GM23248 (cell line): ENCODE results near the gene SMCR8. TPM values are rescaled to one million over a fixed set of nuclear protein-coding genes. Genes with fewer than 3 reads are reported as not detected.

Experiments
- DNase-seq: peaks from one replicate; pipeline ENCODE4 v3.0.0-alpha.2; 2015
- H2AFZ ChIP-seq: fragments of 200-600 bp; sonication (generic); 2 replicates; pipeline ENCODE4 v1.6.1; 2016; ENCODE audit warnings: antibody characterized with exemption
- H3F3A ChIP-seq: fragments of 200-600 bp; sonication (generic); 2 replicates; pipeline ENCODE4 v1.6.1; 2016; ENCODE audit warnings: mild to moderate bottlenecking, antibody characterized with exemption, mixed run types; ENCODE audit not compliant: insufficient read depth
- H3K27ac ChIP-seq: fragments of 200-600 bp; sonication (generic); 2 replicates; pipeline ENCODE4 v1.5.1; 2016; ENCODE audit warnings: mild to moderate bottlenecking
- H3K27me3 ChIP-seq: fragments of 200-600 bp; sonication (generic); replicated peaks from 2 replicates; pipeline ENCODE4 v1.6.1; 2016; ENCODE audit warnings: mild to moderate bottlenecking; ENCODE audit not compliant: insufficient read depth
- H3K36me3 ChIP-seq: fragments of 200-600 bp; sonication (generic); 2 replicates; pipeline ENCODE4 v1.6.1; 2016; ENCODE audit warnings: low read depth, mild to moderate bottlenecking
- H3K4me1 ChIP-seq: fragments of 200-600 bp; sonication (generic); 2 replicates; pipeline ENCODE4 v1.6.1; 2016; ENCODE audit warnings: mild to moderate bottlenecking; ENCODE audit not compliant: insufficient read depth
- H3K4me2 ChIP-seq: fragments of 200-600 bp; sonication (generic); one replicate; pipeline ENCODE4 v1.6.1; 2016; ENCODE audit warnings: mild to moderate bottlenecking; ENCODE audit not compliant: unreplicated experiment
- H3K4me3 ChIP-seq: fragments of 200-600 bp; sonication (generic); 2 replicates; pipeline ENCODE4 v1.5.1; 2016; ENCODE audit warnings: mild to moderate bottlenecking
- H3K79me2 ChIP-seq: fragments of 200-600 bp; sonication (generic); 2 replicates; pipeline ENCODE4 v1.6.1; 2016; ENCODE audit warnings: mild to moderate bottlenecking; ENCODE audit not compliant: insufficient read depth
- H3K9ac ChIP-seq: fragments of 200-600 bp; sonication (generic); 2 replicates; pipeline ENCODE4 v1.6.1; 2016; ENCODE audit warnings: mild to moderate bottlenecking
- H3K9me2 ChIP-seq: fragments of 200-600 bp; sonication (generic); 2 replicates; pipeline ENCODE4 v1.6.1; 2016; ENCODE audit warnings: mixed run types, mild to moderate bottlenecking, moderate library complexity; ENCODE audit not compliant: insufficient read depth
- H3K9me3 ChIP-seq: fragments of 200-600 bp; sonication (generic); one replicate; pipeline ENCODE4 v1.6.1; 2017; ENCODE audit warnings: low read depth
- H4K20me1 ChIP-seq: fragments of 200-600 bp; sonication (generic); 2 replicates; pipeline ENCODE4 v1.6.0; 2016; ENCODE audit not compliant: insufficient read depth
- EZH2 ChIP-seq: fragments of 200-600 bp; sonication (generic); IDR thresholded peaks from 2 replicates; pipeline ENCODE4 v1.6.1; 2018; ENCODE audit warnings: antibody characterized with exemption, mild to moderate bottlenecking; ENCODE audit not compliant: insufficient read depth, poor library complexity, severe bottlenecking
- EZH2phosphoT487 ChIP-seq: fragments of 200-600 bp; sonication (generic); IDR thresholded peaks from 2 replicates; pipeline ENCODE4 v1.6.1; 2018; ENCODE audit warnings: antibody characterized with exemption, moderate library complexity, mild to moderate bottlenecking, low read depth; ENCODE audit not compliant: insufficient read depth
- WGBS, 2 experiments: methylation state at CpG; one replicate each; pipeline ENCODE4 v1.1.6; 2015 to 2017; ENCODE audit warnings: low lambda C conversion rate in 2 of 2, low coverage in 1 of 2; ENCODE audit errors: missing lambda C conversion rate in 2 of 2; 5-methylcytosine and 5-hydroxymethylcytosine counted together
- in situ Hi-C: fragments of 300-500 bp; cut with MboI; formaldehyde crosslinking; loops from 2 replicates; pipeline ENCODE4 v1.15.0; 2020
- polyA plus RNA-seq: library from polyadenylated mRNA; unstranded; fragments of >200 nt; fragmentation: Nextera tagmentation; extraction: Ambion mirVana; gene quantifications from 2 replicates; pipeline ENCODE4 v1.2.1, GENCODE V29; 2016
- total RNA-seq: library from RNA; depleted of rRNA; stranded (reverse); fragments of >200 nt; shearing (Covaris generic); gene quantifications from 2 replicates; pipeline ENCODE4 v1.2.3, GENCODE V29; 2014

SMCR8 gene
- total and polyA plus RNA-seq, 2 experiments from 2014 or later, result 2.2 to 10.5 TPM

GRCh38 chr17:18339933-18340332 lies 24.8 kb downstream of the SMCR8 start:
- no peak overlapping the region for H3K9ac ChIP-seq
- no peaks in the 10 kb centered on the region for H3K79me2 ChIP-seq
- no peak overlapping the region for H2AFZ ChIP-seq
- H3K4me3 ChIP-seq, result no peak overlapping the region
- H3K36me3 ChIP-seq, result no peaks in the 10 kb centered on the region
- H3K9me3 ChIP-seq, result no peaks in the 10 kb centered on the region
- H3K4me1 ChIP-seq, result no peaks in the 10 kb centered on the region
- H3K9me2 ChIP-seq, result no peaks in the 10 kb centered on the region
- no peak overlapping the region for H3K27ac ChIP-seq
- no peaks in the 10 kb centered on the region for H4K20me1 ChIP-seq
- H3K4me2 ChIP-seq, result no peak overlapping the region
- in situ Hi-C loops, result no loop called here
- no peaks in the 10 kb centered on the region for H3F3A ChIP-seq
- no peak for DNase-seq
- no peak for TF ChIP-seq EZH2phosphoT487
- no peak for TF ChIP-seq EZH2
- H3K27me3 ChIP-seq, result no peaks in the 10 kb centered on the region
- WGBS, 2 experiments, result 95 to 97% methylated on average over 13 of the region's 13 CpGs

- 94 to 96% methylated on average over 5 of the region's 5 CpGs for WGBS, 2 experiments
- in situ Hi-C loops, result no loop called here
- Histone ChIP-seq H3K27me3 (no peaks in the 10 kb centered on the region), H3K9ac (no peak overlapping the region), H3K4me2 (no peak overlapping the region), H3K9me2 (no peaks in the 10 kb centered on the region), H3K4me3 (no peak overlapping the region), H2AFZ (no peak overlapping the region), H4K20me1 (no peaks in the 10 kb centered on the region), H3F3A (no peaks in the 10 kb centered on the region), H3K36me3 (no peaks in the 10 kb centered on the region), H3K9me3 (no peaks in the 10 kb centered on the region), H3K4me1 (no peaks in the 10 kb centered on the region), H3K79me2 (no peaks in the 10 kb centered on the region), H3K27ac (no peak overlapping the region)
- TF ChIP-seq EZH2phosphoT487, result no peak
- no peak for TF ChIP-seq EZH2
- no peak for DNase-seq
Measured at GRCh38 chr17:18344021-18344420, 28.9 kb downstream of the SMCR8 start.

- no peaks in the 10 kb centered on the region for H3K36me3 ChIP-seq
- WGBS, 2 experiments, result 81 to 83% methylated on average over 6 of the region's 6 CpGs
- in situ Hi-C loops, result no loop called here
Measured at GRCh38 chr17:18353541-18353940, 38.4 kb downstream of the SMCR8 start.

GRCh38 chr17:18356624-18357023 lies 41.5 kb downstream of the SMCR8 start:
- H3K4me1 ChIP-seq, result peaks cover 9% of the 10 kb centered on the region
- H3K27me3 ChIP-seq, result no peaks in the 10 kb centered on the region
- no peaks in the 10 kb centered on the region for H3K9me2 ChIP-seq
- H3K4me2 ChIP-seq, result no peak overlapping the region
- H3K4me3 ChIP-seq, result no peak overlapping the region
- 0 out of 2 replicates have a peak overlapping the region, but pooled peaks have one; percentile 41 for H2AFZ ChIP-seq
- H3F3A ChIP-seq, result peaks cover 5% of the 10 kb centered on the region; the same call in 1 of the 2 replicates
- no peak overlapping the region for H3K27ac ChIP-seq
- no peaks in the 10 kb centered on the region for H3K36me3 ChIP-seq
- H3K9me3 ChIP-seq, result no peaks in the 10 kb centered on the region
- peak; percentile 22 for DNase-seq
- no peaks in the 10 kb centered on the region for H4K20me1 ChIP-seq
- TF ChIP-seq EZH2phosphoT487, result no peak
- no peak for TF ChIP-seq EZH2
- in situ Hi-C loops, result no loop called here
- WGBS, 2 experiments, result 78 to 83% methylated on average over 10 of the region's 10 CpGs
- H3K9ac ChIP-seq, result no peak overlapping the region
- no peaks in the 10 kb centered on the region for H3K79me2 ChIP-seq

More at GRCh38 chr17:18353541-18353940, 38.4 kb downstream of the SMCR8 start:
- Histone ChIP-seq H2AFZ (no peak overlapping the region), H3K27me3 (no peaks in the 10 kb centered on the region), H3K4me3 (no peak overlapping the region), H3K9ac (no peak overlapping the region), H3K79me2 (no peaks in the 10 kb centered on the region), H4K20me1 (no peaks in the 10 kb centered on the region), H3K9me2 (no peaks in the 10 kb centered on the region), H3K27ac (no peak overlapping the region), H3K9me3 (no peaks in the 10 kb centered on the region), H3F3A (peaks cover 5% of the 10 kb centered on the region; the same call in 1 of the 2 replicates), H3K4me1 (peaks cover 9% of the 10 kb centered on the region), H3K4me2 (no peak overlapping the region)
- TF ChIP-seq EZH2 (no peak), EZH2phosphoT487 (no peak)
- no peak for DNase-seq

GRCh38 chr17:18360518-18360917 lies 45.4 kb downstream of the SMCR8 start:
- no peaks in the 10 kb centered on the region for H3K9me2 ChIP-seq
- H3K79me2 ChIP-seq, result no peaks in the 10 kb centered on the region
- H3K9ac ChIP-seq, result no peak overlapping the region
- peaks cover 9% of the 10 kb centered on the region for H3K4me1 ChIP-seq
- TF ChIP-seq EZH2phosphoT487 (no peak), EZH2 (no peak)
- no peaks in the 10 kb centered on the region for H3K9me3 ChIP-seq
- WGBS, 2 experiments, result 93 to 98% methylated on average over 8 of the region's 8 CpGs
- H3K27ac ChIP-seq, result no peak overlapping the region
- DNase-seq, result no peak
- H3F3A ChIP-seq, result peaks cover 5% of the 10 kb centered on the region; the same call in 1 of the 2 replicates
- no peaks in the 10 kb centered on the region for H4K20me1 ChIP-seq
- no peaks in the 10 kb centered on the region for H3K27me3 ChIP-seq
- H3K4me3 ChIP-seq, result no peak overlapping the region
- H2AFZ ChIP-seq, result no peak overlapping the region
- H3K36me3 ChIP-seq, result no peaks in the 10 kb centered on the region
- in situ Hi-C loops, result no loop called here
- no peak overlapping the region for H3K4me2 ChIP-seq
